Mesodermal cell (in vitro differentiated cells): ENCODE results near the gene STAM.
A peak's percentile ranks its signal among the peaks of the same experiment; 100 is the strongest.
"Not testable (repeated sequence)": the region's sequence is repeated elsewhere in the genome, so short reads cannot be mapped to it uniquely, and the experiment has no call there.

Source experiments
- H3K27ac ChIP-seq: 2 replicates; pipeline ENCODE4 v1.7.0; 2013; ENCODE audit warnings: mild to moderate bottlenecking, low read depth, low read length, moderate library complexity; ENCODE audit not compliant: severe bottlenecking
- H3K36me3 ChIP-seq: 2 replicates; pipeline ENCODE4 v1.7.1; 2013; ENCODE audit warnings: mild to moderate bottlenecking, low read length, moderate library complexity; ENCODE audit not compliant: control insufficient read depth, insufficient read depth
- H3K4me1 ChIP-seq: one replicate; pipeline ENCODE4 v1.7.1; 2013; ENCODE audit warnings: mild to moderate bottlenecking, low read length; ENCODE audit not compliant: insufficient read depth, control insufficient read depth, poor library complexity, severe bottlenecking
- H3K4me3 ChIP-seq: 2 replicates; pipeline ENCODE4 v1.7.0; 2013; ENCODE audit warnings: low read length, control low read depth, mild to moderate bottlenecking; ENCODE audit not compliant: insufficient read depth, poor library complexity, severe bottlenecking; ENCODE audit errors: extremely low read depth
- H3K9me3 ChIP-seq: 2 replicates; pipeline ENCODE4 v1.7.1; 2013; ENCODE audit warnings: mild to moderate bottlenecking, low read length, moderate library complexity; ENCODE audit not compliant: control insufficient read depth
- WGBS, 2 experiments: methylation state at CpG; one replicate each; pipeline ENCODE4 v1.1.5; 2013; ENCODE audit warnings: missing lambda C conversion rate in 2 of 2; ENCODE audit not compliant: insufficient coverage in 2 of 2; 5-methylcytosine and 5-hydroxymethylcytosine counted together

The STAM gene

GRCh38 chr10:17698696-17699095 is 54.7 kb downstream of the STAM start:
- Histone ChIP-seq H3K27ac (no peak overlapping the region), H3K4me1 (no peaks in the 10 kb centered on the region), H3K9me3 (no peaks in the 10 kb centered on the region), H3K4me3 (no peak overlapping the region), H3K36me3 (peaks cover 59% of the 10 kb centered on the region)
- WGBS, 2 experiments: 100% methylated on average over 2 of the region's 4 CpGs; no CpG with 5 or more reads in 1 of the 2 experiments

- Histone ChIP-seq H3K4me1 (no peaks in the 10 kb centered on the region), H3K9me3 (no peaks in the 10 kb centered on the region), H3K27ac (no peak overlapping the region), H3K36me3 (peaks cover 76% of the 10 kb centered on the region), H3K4me3 (no peak overlapping the region)
- WGBS, 2 experiments: 96% methylated on average over 3 of the region's 3 CpGs; no CpG with 5 or more reads in 1 of the 2 experiments
Measured at GRCh38 chr10:17701301-17701700, 57.4 kb downstream of the STAM start.

GRCh38 chr10:17703706-17704105 is 59.8 kb downstream of the STAM start:
- H3K27ac ChIP-seq: no peak overlapping the region
- H3K36me3 ChIP-seq: peaks cover 81% of the 10 kb centered on the region
- H3K9me3 ChIP-seq: no peaks in the 10 kb centered on the region
- WGBS, 2 experiments: 92 to 100% methylated on average over 1 to 2 of the region's 3 CpGs
- H3K4me1 ChIP-seq: no peaks in the 10 kb centered on the region
- H3K4me3 ChIP-seq: no peak overlapping the region

- Histone ChIP-seq H3K27ac (no peak overlapping the region), H3K4me1 (no peaks in the 10 kb centered on the region), H3K36me3 (peaks cover 96% of the 10 kb centered on the region), H3K9me3 (no peaks in the 10 kb centered on the region), H3K4me3 (no peak overlapping the region)
- 90 to 100% methylated on average over 4 to 5 of the region's 10 CpGs for WGBS, 2 experiments
Measured at GRCh38 chr10:17708821-17709220, 64.9 kb downstream of the STAM start.

- H3K4me1 ChIP-seq: no peaks in the 10 kb centered on the region
- no peak overlapping the region for H3K4me3 ChIP-seq
- WGBS, 2 experiments: 80 to 98% methylated on average over 4 to 5 of the region's 5 CpGs
- H3K9me3 ChIP-seq: no peaks in the 10 kb centered on the region
- peaks cover 96% of the 10 kb centered on the region for H3K36me3 ChIP-seq
- H3K27ac ChIP-seq: no peak overlapping the region
Measured at GRCh38 chr10:17709492-17709891, 65.5 kb downstream of the STAM start.

- Histone ChIP-seq H3K4me1 (no peaks in the 10 kb centered on the region), H3K4me3 (no peak overlapping the region), H3K9me3 (no peaks in the 10 kb centered on the region), H3K27ac (no peak overlapping the region), H3K36me3 (peaks cover 97% of the 10 kb centered on the region)
- 89 to 100% methylated on average over 1 to 3 of the region's 4 CpGs for WGBS, 2 experiments
Measured at GRCh38 chr10:17710181-17710580, 66.2 kb downstream of the STAM start.

- Histone ChIP-seq H3K4me3 (no peak overlapping the region), H3K4me1 (no peaks in the 10 kb centered on the region), H3K36me3 (peaks cover 89% of the 10 kb centered on the region), H3K27ac (no peak overlapping the region), H3K9me3 (no peaks in the 10 kb centered on the region)
- 100% methylated on average over 1 to 2 of the region's 5 CpGs for WGBS, 2 experiments
Measured at GRCh38 chr10:17712053-17712452, 68.1 kb downstream of the STAM start.

GRCh38 chr10:17712717-17713471 is 68.9 kb downstream of the STAM start:
- no peaks in the 10 kb centered on the region for H3K4me1 ChIP-seq
- peaks cover 88% of the 10 kb centered on the region for H3K36me3 ChIP-seq
- H3K4me3 ChIP-seq: no peak overlapping the region

GRCh38 chr10:17713758-17714157 is 69.8 kb downstream of the STAM start:
- Histone ChIP-seq H3K9me3 (no peaks in the 10 kb centered on the region), H3K27ac (no peak overlapping the region), H3K4me3 (no peak overlapping the region), H3K4me1 (no peaks in the 10 kb centered on the region), H3K36me3 (peaks cover 81% of the 10 kb centered on the region)
- 93 to 96% methylated on average over 10 of the region's 10 CpGs for WGBS, 2 experiments

More at GRCh38 chr10:17712717-17713471, 68.9 kb downstream of the STAM start:
- no peaks in the 10 kb centered on the region for H3K9me3 ChIP-seq
- peak overlapping the region; percentile 51 for H3K27ac ChIP-seq
- WGBS, 2 experiments: 79 to 83% methylated on average over 14 to 17 of the region's 18 CpGs

- Histone ChIP-seq H3K4me3 (no peak overlapping the region), H3K27ac (no peak overlapping the region), H3K36me3 (peaks cover 56% of the 10 kb centered on the region), H3K9me3 (no peaks in the 10 kb centered on the region), H3K4me1 (no peaks in the 10 kb centered on the region)
- WGBS, 2 experiments: 100% methylated on average over 1 of the region's 4 CpGs; no CpG with 5 or more reads in 1 of the 2 experiments
Measured at GRCh38 chr10:17716161-17716560, 72.2 kb downstream of the STAM start.

- H3K4me1 ChIP-seq, H3K27ac ChIP-seq, H3K9me3 ChIP-seq, H3K4me3 ChIP-seq, H3K36me3 ChIP-seq: not testable (repeated sequence)
- 87 to 94% methylated on average over 14 to 23 of the region's 25 CpGs for WGBS, 2 experiments
Measured at GRCh38 chr10:17722317-17723014, 78.5 kb downstream of the STAM start.
